SK-N-SH treated with all-trans-retinoic acid at 6 μM for 48 hours (cell line): ENCODE results near the gene HOXC9.

ENCODE experiments used
- ATAC-seq: fragments of 200-7000 bp; cut with Tn5 transposase; 3 replicates; pipeline ENCODE4 v1.9.1; 2020; ENCODE audit warnings: mild to moderate bottlenecking, moderate library complexity
- ARNTL ChIP-seq: fragments of 450-650 bp; formaldehyde crosslinking; IDR thresholded peaks from 2 replicates; pipeline ENCODE4 v1.5.0; 2020; ENCODE audit warnings: low read depth, mild to moderate bottlenecking, moderate library complexity, borderline replicate concordance
- BACH2 ChIP-seq: fragments of 250-450 bp; sonication (Bioruptor Pico); IDR thresholded peaks from 2 replicates; pipeline ENCODE4 v1.9.0; 2021; ENCODE audit warnings: mild to moderate bottlenecking, borderline replicate concordance
- CREB5 ChIP-seq: fragments of 250-450 bp; sonication (Bioruptor Pico); IDR thresholded peaks from 2 replicates; pipeline ENCODE4 v1.5.1; 2020; ENCODE audit warnings: low read depth, mild to moderate bottlenecking, moderate library complexity
- CSDC2 ChIP-seq: fragments of 250-450 bp; sonication (Bioruptor Pico); IDR thresholded peaks from 2 replicates; pipeline ENCODE4 v1.5.0; 2020; ENCODE audit warnings: mild to moderate bottlenecking, moderate library complexity
- CSRNP3 ChIP-seq: fragments of 250-450 bp; sonication (Bioruptor Pico); IDR thresholded peaks from 2 replicates; pipeline ENCODE4 v1.5.1; 2021; ENCODE audit warnings: mild to moderate bottlenecking, moderate library complexity
- ESRRG ChIP-seq: fragments of 250-450 bp; sonication (Bioruptor Pico); IDR thresholded peaks from 2 replicates; pipeline ENCODE4 v1.6.1; 2021; ENCODE audit warnings: mild to moderate bottlenecking
- GLIS3 ChIP-seq: fragments of 250-450 bp; sonication (Bioruptor Pico); IDR thresholded peaks from 2 replicates; pipeline ENCODE4 v1.5.0; 2020; ENCODE audit warnings: mild to moderate bottlenecking, moderate library complexity
- ISL1 ChIP-seq: fragments of 250-450 bp; sonication (Bioruptor Pico); IDR thresholded peaks from 2 replicates; pipeline ENCODE4 v2.1.2; 2022; ENCODE audit warnings: mild to moderate bottlenecking, moderate library complexity
- OSR1 ChIP-seq: fragments of 250-450 bp; sonication (Bioruptor Pico); IDR thresholded peaks from 2 replicates; pipeline ENCODE4 v1.8.0; 2022; ENCODE audit warnings: moderate library complexity, mild to moderate bottlenecking, inconsistent platforms
- PATZ1 ChIP-seq: fragments of 250-450 bp; sonication (Bioruptor Pico); IDR thresholded peaks from 2 replicates; pipeline ENCODE4 v1.8.0; 2020; ENCODE audit warnings: mild to moderate bottlenecking, moderate library complexity, borderline replicate concordance
- PPARA ChIP-seq: fragments of 250-450 bp; sonication (Bioruptor Pico); IDR thresholded peaks from 2 replicates; pipeline ENCODE4 v1.5.0; 2020; ENCODE audit warnings: mild to moderate bottlenecking, borderline replicate concordance
- RARB ChIP-seq: fragments of 250-450 bp; sonication (Bioruptor Pico); IDR thresholded peaks from 2 replicates; pipeline ENCODE4 v1.8.0; 2021; ENCODE audit warnings: mild to moderate bottlenecking, moderate library complexity
- SNAI2 ChIP-seq: fragments of 250-450 bp; sonication (Bioruptor Pico); IDR thresholded peaks from 2 replicates; pipeline ENCODE4 v1.5.0; 2020; ENCODE audit warnings: mild to moderate bottlenecking, moderate library complexity
- TCF4 ChIP-seq: fragments of 250-450 bp; sonication (Bioruptor Pico); IDR thresholded peaks from 2 replicates; pipeline ENCODE4 v1.8.0; 2021; ENCODE audit warnings: mild to moderate bottlenecking, moderate library complexity, borderline replicate concordance
- ZC3H10 ChIP-seq: fragments of 250-450 bp; sonication (Bioruptor Pico); IDR thresholded peaks from 2 replicates; pipeline ENCODE4 v1.5.1; 2021; ENCODE audit warnings: mild to moderate bottlenecking, moderate library complexity
- ZFP3 ChIP-seq: fragments of 250-450 bp; sonication (Bioruptor Pico); IDR thresholded peaks from 2 replicates; pipeline ENCODE4 v1.5.0; 2020; ENCODE audit warnings: mild to moderate bottlenecking, moderate library complexity
- ZFP30 ChIP-seq: fragments of 450-650 bp; formaldehyde crosslinking; IDR thresholded peaks from 2 replicates; pipeline ENCODE4 v1.5.0; 2022; ENCODE audit warnings: mild to moderate bottlenecking, moderate library complexity
- ZNF565 ChIP-seq: fragments of 450-650 bp; formaldehyde crosslinking; conservative IDR thresholded peaks from 2 replicates; pipeline ENCODE4 v1.5.0; 2020; ENCODE audit warnings: low read depth, mild to moderate bottlenecking, moderate library complexity
- ZNF70 ChIP-seq: fragments of 450-650 bp; formaldehyde crosslinking; IDR thresholded peaks from 2 replicates; pipeline ENCODE4 v1.5.0; 2020; ENCODE audit warnings: mild to moderate bottlenecking, moderate library complexity
- ZNF8 ChIP-seq: fragments of 450-650 bp; formaldehyde crosslinking; IDR thresholded peaks from 2 replicates; pipeline ENCODE4 v1.5.0; 2020; ENCODE audit warnings: mild to moderate bottlenecking, moderate library complexity
- TF ChIP-seq, protein P1 (sequence below): fragments of 250-450 bp; sonication (Bioruptor Pico); IDR thresholded peaks from 2 replicates; pipeline ENCODE4 v1.5.0; 2020; ENCODE audit warnings: mild to moderate bottlenecking, moderate library complexity
- TF ChIP-seq, protein P2 (sequence below): fragments of 250-450 bp; sonication (Bioruptor Pico); IDR thresholded peaks from 2 replicates; pipeline ENCODE4 v1.8.0; 2021; ENCODE audit warnings: low read depth, mild to moderate bottlenecking, moderate library complexity, borderline replicate concordance

Gene HOXC9

GRCh38 chr12:54027442-54027786 is 27.5 kb downstream of the HOXC9 start:
- ATAC-seq, result no peak
- TF ChIP-seq ESRRG (CRISPR knock-in tag) (no peak), ZNF70 (CRISPR knock-in tag) (no peak), BACH2 (CRISPR knock-in tag) (no peak), ZFP30 (CRISPR knock-in tag) (no peak), RARB (CRISPR knock-in tag) (no peak), CREB5 (CRISPR knock-in tag) (no peak), ZNF8 (CRISPR knock-in tag) (no peak), CSDC2 (no peak), GLIS3 (no peak), PPARA (CRISPR knock-in tag) (no peak), PATZ1 (CRISPR knock-in tag) (no peak), TCF4 (CRISPR knock-in tag) (no peak), CSRNP3 (no peak), SNAI2 (CRISPR knock-in tag) (no peak)
- TF ChIP-seq, protein P1, sequence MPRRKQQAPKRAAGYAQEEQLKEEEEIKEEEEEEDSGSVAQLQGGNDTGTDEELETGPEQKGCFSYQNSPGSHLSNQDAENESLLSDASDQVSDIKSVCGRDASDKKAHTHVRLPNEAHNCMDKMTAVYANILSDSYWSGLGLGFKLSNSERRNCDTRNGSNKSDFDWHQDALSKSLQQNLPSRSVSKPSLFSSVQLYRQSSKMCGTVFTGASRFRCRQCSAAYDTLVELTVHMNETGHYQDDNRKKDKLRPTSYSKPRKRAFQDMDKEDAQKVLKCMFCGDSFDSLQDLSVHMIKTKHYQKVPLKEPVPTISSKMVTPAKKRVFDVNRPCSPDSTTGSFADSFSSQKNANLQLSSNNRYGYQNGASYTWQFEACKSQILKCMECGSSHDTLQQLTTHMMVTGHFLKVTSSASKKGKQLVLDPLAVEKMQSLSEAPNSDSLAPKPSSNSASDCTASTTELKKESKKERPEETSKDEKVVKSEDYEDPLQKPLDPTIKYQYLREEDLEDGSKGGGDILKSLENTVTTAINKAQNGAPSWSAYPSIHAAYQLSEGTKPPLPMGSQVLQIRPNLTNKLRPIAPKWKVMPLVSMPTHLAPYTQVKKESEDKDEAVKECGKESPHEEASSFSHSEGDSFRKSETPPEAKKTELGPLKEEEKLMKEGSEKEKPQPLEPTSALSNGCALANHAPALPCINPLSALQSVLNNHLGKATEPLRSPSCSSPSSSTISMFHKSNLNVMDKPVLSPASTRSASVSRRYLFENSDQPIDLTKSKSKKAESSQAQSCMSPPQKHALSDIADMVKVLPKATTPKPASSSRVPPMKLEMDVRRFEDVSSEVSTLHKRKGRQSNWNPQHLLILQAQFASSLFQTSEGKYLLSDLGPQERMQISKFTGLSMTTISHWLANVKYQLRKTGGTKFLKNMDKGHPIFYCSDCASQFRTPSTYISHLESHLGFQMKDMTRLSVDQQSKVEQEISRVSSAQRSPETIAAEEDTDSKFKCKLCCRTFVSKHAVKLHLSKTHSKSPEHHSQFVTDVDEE (CRISPR knock-in tag), result no peak

- TF ChIP-seq ZNF8 (CRISPR knock-in tag) (no peak), PATZ1 (CRISPR knock-in tag) (no peak), BACH2 (CRISPR knock-in tag) (no peak), ISL1 (CRISPR knock-in tag) (no peak), GLIS3 (no peak), OSR1 (CRISPR knock-in tag) (no peak), SNAI2 (CRISPR knock-in tag) (no peak), ZNF565 (no peak)
- peak; percentile 76 for ATAC-seq
Observed at GRCh38 chr12:54028314-54029201, 28.6 kb downstream of the HOXC9 start, which contains the start of gene HOXC6. Gene HOXC6 (plus strand): TSS chr12:54028440. CDS start chr12:54028522, 82 bp downstream.

GRCh38 chr12:54029529-54030441 is 29.8 kb downstream of the HOXC9 start:
- TF ChIP-seq ARNTL (CRISPR knock-in tag) (no peak), ZFP30 (CRISPR knock-in tag) (no peak), PPARA (CRISPR knock-in tag) (no peak), RARB (CRISPR knock-in tag) (no peak), ESRRG (CRISPR knock-in tag) (no peak), OSR1 (CRISPR knock-in tag) (no peak), GLIS3 (no peak), PATZ1 (CRISPR knock-in tag) (no peak), ZC3H10 (CRISPR knock-in tag) (no peak), ZFP3 (CRISPR knock-in tag) (no peak)
- TF ChIP-seq, protein P2, sequence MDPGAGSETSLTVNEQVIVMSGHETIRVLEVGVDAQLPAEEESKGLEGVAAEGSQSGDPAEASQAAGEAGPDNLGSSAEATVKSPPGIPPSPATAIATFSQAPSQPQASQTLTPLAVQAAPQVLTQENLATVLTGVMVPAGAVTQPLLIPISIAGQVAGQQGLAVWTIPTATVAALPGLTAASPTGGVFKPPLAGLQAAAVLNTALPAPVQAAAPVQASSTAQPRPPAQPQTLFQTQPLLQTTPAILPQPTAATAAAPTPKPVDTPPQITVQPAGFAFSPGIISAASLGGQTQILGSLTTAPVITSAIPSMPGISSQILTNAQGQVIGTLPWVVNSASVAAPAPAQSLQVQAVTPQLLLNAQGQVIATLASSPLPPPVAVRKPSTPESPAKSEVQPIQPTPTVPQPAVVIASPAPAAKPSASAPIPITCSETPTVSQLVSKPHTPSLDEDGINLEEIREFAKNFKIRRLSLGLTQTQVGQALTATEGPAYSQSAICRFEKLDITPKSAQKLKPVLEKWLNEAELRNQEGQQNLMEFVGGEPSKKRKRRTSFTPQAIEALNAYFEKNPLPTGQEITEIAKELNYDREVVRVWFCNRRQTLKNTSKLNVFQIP (CRISPR knock-in tag), result no peak
- no peak for ATAC-seq
